ENCODE measurements around the gene RPL35.

RPL35 gene

GRCh38 chr9:124859803-124860581 is 1.8 kb downstream of the RPL35 start:
- Histone ChIP-seq H3K27me3 (ENCODE audit: insufficient read depth, low read length, poor library complexity, severe bottlenecking) (peaks cover 10% of the 10 kb centered on the region), H3K4me3 (ENCODE audit: low read length, poor library complexity, severe bottlenecking) (peak overlapping the region; percentile 97), H3K9me3 (ENCODE audit: insufficient read depth, low read depth, low read length) (no peaks in the 10 kb centered on the region), H3K9me2 (replicated peaks; ENCODE audit: low read depth, low read length) (no peaks in the 10 kb centered on the region), H3K9ac (ENCODE audit: low read depth, low read length, poor library complexity, severe bottlenecking) (peak overlapping the region; percentile 97), H3K4me2 (ENCODE audit: low read depth, low read length, poor library complexity, severe bottlenecking) (peak overlapping the region; percentile 100), H4K20me1 (ENCODE audit: insufficient read depth, low read length, poor library complexity, severe bottlenecking) (peaks cover 53% of the 10 kb centered on the region), H3K4me1 (ENCODE audit: insufficient read depth, low read length, poor library complexity, severe bottlenecking) (peaks cover 25% of the 10 kb centered on the region), H3F3A (ENCODE audit: low read depth) (peaks cover 6% of the 10 kb centered on the region; the same call in 1 of the 2 replicates), H2AFZ (ENCODE audit: low read length) (no peak overlapping the region), H3K79me2 (ENCODE audit: insufficient read depth, low read length) (peaks cover 56% of the 10 kb centered on the region), H3K36me3 (ENCODE audit: insufficient read depth, low read length) (peaks cover 53% of the 10 kb centered on the region)
- TF ChIP-seq CTCF (conservative IDR thresholded peaks at IDR 0.05; ENCODE audit: low read length) (no peak), EZH2phosphoT487 (IDR thresholded peaks at IDR 0.05; ENCODE audit: borderline replicate concordance) (no peak)

GRCh38 chr9:124858330-124859046 is 3.3 kb downstream of the RPL35 start:
- Histone ChIP-seq H3K4me2 (ENCODE audit: low read depth, low read length, poor library complexity, severe bottlenecking) (peak overlapping the region; percentile 100), H3K9me3 (ENCODE audit: insufficient read depth, low read depth, low read length) (no peaks in the 10 kb centered on the region)

More at GRCh38 chr9:124858330-124859046, 3.3 kb downstream of the RPL35 start:
- Histone ChIP-seq H3F3A (ENCODE audit: low read depth) (peaks cover 6% of the 10 kb centered on the region; the same call in 1 of the 2 replicates), H3K36me3 (ENCODE audit: insufficient read depth, low read length) (peaks cover 53% of the 10 kb centered on the region), H3K9me2 (replicated peaks; ENCODE audit: low read depth, low read length) (no peaks in the 10 kb centered on the region), H3K4me3 (ENCODE audit: low read length, poor library complexity, severe bottlenecking) (peak overlapping the region; percentile 97), H3K27me3 (ENCODE audit: insufficient read depth, low read length, poor library complexity, severe bottlenecking) (peaks cover 10% of the 10 kb centered on the region), H4K20me1 (ENCODE audit: insufficient read depth, low read length, poor library complexity, severe bottlenecking) (peaks cover 53% of the 10 kb centered on the region), H3K79me2 (ENCODE audit: insufficient read depth, low read length) (peaks cover 56% of the 10 kb centered on the region), H3K9ac (ENCODE audit: low read depth, low read length, poor library complexity, severe bottlenecking) (peak overlapping the region; percentile 97), H3K4me1 (ENCODE audit: insufficient read depth, low read length, poor library complexity, severe bottlenecking) (peaks cover 25% of the 10 kb centered on the region), H2AFZ (ENCODE audit: low read length) (no peak overlapping the region)
- no peak for TF ChIP-seq CTCF (conservative IDR thresholded peaks at IDR 0.05; ENCODE audit: low read length)
- TF ChIP-seq EZH2phosphoT487 (IDR thresholded peaks at IDR 0.05; ENCODE audit: borderline replicate concordance) = no peak
